IMR-90 (cell line): ENCODE results near the gene KAZALD1. TPM values are rescaled to one million over a fixed set of nuclear protein-coding genes. Genes with fewer than 3 reads are reported as not detected.

Experiments
- ATAC-seq: fragments of 200-7000 bp; cut with Tn5 transposase; 2 replicates; pipeline ENCODE4 v1.9.1; 2020; ENCODE audit warnings: low read depth, mild to moderate bottlenecking, moderate library complexity
- BruUV-seq: library from RNA; stranded (reverse); fragments of 400-500 nt; replicated peaks from 2 replicates; lab custom pipeline; 2021; lab: Mats Ljungman, UMichigan
- CTCF ChIA-PET: fragments of 300-600 bp; formaldehyde crosslinking; extraction: SDS; loops from one replicate; lab custom pipeline; 2021; ENCODE audit warnings: antibody characterized with exemption; lab: Yijun Ruan, JAX
- POLR2A ChIA-PET: fragments of 300-600 bp; sonication (Branson Sonifier 250); formaldehyde crosslinking; loops from one replicate; lab custom pipeline; 2022; ENCODE audit warnings: antibody characterized with exemption; ENCODE audit not compliant: unreplicated experiment; lab: Charles Lee
- DNase-seq: peaks from one replicate; pipeline ENCODE4 v3.0.0; 2013
- H2AFZ ChIP-seq: replicated peaks from 2 replicates; pipeline ENCODE3; 2013; ENCODE audit warnings: low read length, mild to moderate bottlenecking; ENCODE audit not compliant: poor library complexity
- H2AK5ac ChIP-seq: 2 replicates; pipeline ENCODE4 v1.6.1; 2013; ENCODE audit warnings: low read depth, low read length, inconsistent platforms
- H2AK9ac ChIP-seq: replicated peaks from 2 replicates; pipeline ENCODE3; 2013; ENCODE audit warnings: mild to moderate bottlenecking, low read depth, low read length, moderate library complexity; ENCODE audit not compliant: poor library complexity
- H2BK120ac ChIP-seq: 2 replicates; pipeline ENCODE4 v1.6.1; 2013; ENCODE audit warnings: low read depth, low read length, inconsistent platforms
- H2BK15ac ChIP-seq: 3 replicates; pipeline ENCODE4 v1.6.1; 2013; ENCODE audit warnings: low read depth, low read length, inconsistent platforms
- H2BK20ac ChIP-seq: 2 replicates; pipeline ENCODE4 v1.6.1; 2013; ENCODE audit warnings: low read depth, mild to moderate bottlenecking, inconsistent platforms, low read length, moderate library complexity
- H2BK5ac ChIP-seq: 2 replicates; pipeline ENCODE4 v1.6.1; 2013; ENCODE audit warnings: mild to moderate bottlenecking, low read depth, low read length, inconsistent platforms; ENCODE audit not compliant: poor library complexity, severe bottlenecking
- H3K14ac ChIP-seq: replicated peaks from 2 replicates; pipeline ENCODE4 v1.6.1; 2013; ENCODE audit warnings: low read depth, low read length, inconsistent platforms
- H3K18ac ChIP-seq: 2 replicates; pipeline ENCODE4 v1.6.1; 2013; ENCODE audit warnings: low read depth, low read length, control low read depth
- H3K23ac ChIP-seq: 2 replicates; pipeline ENCODE4 v1.6.1; 2013; ENCODE audit warnings: low read depth, low read length, inconsistent platforms
- H3K27ac ChIP-seq: 2 replicates; pipeline ENCODE4 v1.5.1; 2013; ENCODE audit warnings: mild to moderate bottlenecking, control low read depth, low read length; ENCODE audit not compliant: insufficient read depth
- H3K27me3 ChIP-seq: 2 replicates; pipeline ENCODE4 v1.6.1; 2013; ENCODE audit warnings: low read length; ENCODE audit not compliant: control insufficient read depth, insufficient read depth
- H3K36me3 ChIP-seq: 2 replicates; pipeline ENCODE4 v1.6.1; 2013; ENCODE audit warnings: low read length, mixed read lengths; ENCODE audit not compliant: control insufficient read depth, insufficient read depth
- H3K4ac ChIP-seq: 2 replicates; pipeline ENCODE4 v1.6.1; 2013; ENCODE audit warnings: low read depth, low read length, inconsistent platforms
- H3K4me1 ChIP-seq: 2 replicates; pipeline ENCODE4 v1.6.1; 2013; ENCODE audit warnings: low read length, mixed read lengths; ENCODE audit not compliant: control insufficient read depth, insufficient read depth
- H3K4me2 ChIP-seq: 2 replicates; pipeline ENCODE4 v1.6.1; 2013; ENCODE audit warnings: low read depth, mild to moderate bottlenecking, control low read depth, low read length, moderate library complexity
- H3K4me3 ChIP-seq: 2 replicates; pipeline ENCODE4 v1.5.1; 2013; ENCODE audit warnings: low read depth, mild to moderate bottlenecking, control low read depth, low read length, moderate library complexity; ENCODE audit not compliant: insufficient read depth
- H3K56ac ChIP-seq: 2 replicates; pipeline ENCODE4 v1.6.1; 2013; ENCODE audit warnings: low read length, inconsistent platforms; ENCODE audit not compliant: insufficient read depth; ENCODE audit errors: extremely low read depth
- H3K79me1 ChIP-seq, 2 experiments: 2 replicates each; pipeline ENCODE4 v1.6.1; 2013; ENCODE audit warnings: low read length in 2 of 2, inconsistent platforms in 1 of 2, low read depth in 1 of 2
- H3K9ac ChIP-seq: 2 replicates; pipeline ENCODE4 v1.6.1; 2013; ENCODE audit warnings: low read depth, low read length, control low read depth
- H3K9me1 ChIP-seq: 2 replicates; pipeline ENCODE4 v1.6.1; 2013; ENCODE audit warnings: low read length, inconsistent platforms; ENCODE audit not compliant: insufficient read depth
- H3K9me3 ChIP-seq: 2 replicates; pipeline ENCODE4 v1.6.1; 2013; ENCODE audit warnings: low read length; ENCODE audit not compliant: control insufficient read depth, insufficient read depth
- H4K20me1 ChIP-seq: 2 replicates; pipeline ENCODE4 v1.6.1; 2013; ENCODE audit warnings: low read length, inconsistent platforms; ENCODE audit not compliant: insufficient read depth
- H4K5ac ChIP-seq: 2 replicates; pipeline ENCODE4 v1.6.1; 2013; ENCODE audit warnings: mild to moderate bottlenecking, low read depth, low read length, control low read depth
- H4K8ac ChIP-seq, 2 experiments: 2 replicates each; pipeline ENCODE4 v1.6.1; 2013; ENCODE audit warnings: low read depth in 2 of 2, low read length in 2 of 2, control low read depth in 1 of 2, inconsistent platforms in 1 of 2
- H4K91ac ChIP-seq: 2 replicates; pipeline ENCODE4 v1.6.1; 2013; ENCODE audit warnings: low read depth, low read length, inconsistent platforms; ENCODE audit not compliant: insufficient read depth
- BHLHE40 ChIP-seq: fragments of 150-350 bp; IDR thresholded peaks from 2 replicates; pipeline ENCODE4 v1.6.1; 2016; ENCODE audit warnings: mild to moderate bottlenecking, low read depth, low read length
- CEBPB ChIP-seq: IDR thresholded peaks from 2 replicates; pipeline ENCODE4 v1.6.1; 2012; ENCODE audit warnings: low read depth, low read length, improper control_type of control experiment
- CHD1 ChIP-seq: IDR thresholded peaks from 2 replicates; pipeline ENCODE4 v1.6.1; 2012; ENCODE audit warnings: low read depth, low read length, improper control_type of control experiment
- FOS ChIP-seq: fragments of 150-350 bp; IDR thresholded peaks from 2 replicates; pipeline ENCODE4 v1.6.1; 2016; ENCODE audit warnings: low read depth, low read length
- MAFK ChIP-seq: IDR thresholded peaks from 2 replicates; pipeline ENCODE4 v1.6.1; 2012; ENCODE audit warnings: low read depth, low read length, improper control_type of control experiment
- MAZ ChIP-seq: IDR thresholded peaks from 2 replicates; pipeline ENCODE4 v1.6.1; 2012; ENCODE audit warnings: low read depth, mild to moderate bottlenecking, low read length, improper control_type of control experiment, moderate library complexity, borderline replicate concordance
- MXI1 ChIP-seq: IDR thresholded peaks from 2 replicates; pipeline ENCODE4 v1.6.1; 2012; ENCODE audit warnings: low read depth, mild to moderate bottlenecking, low read length, moderate library complexity, borderline replicate concordance
- POLR2A ChIP-seq: IDR thresholded peaks from 2 replicates; pipeline ENCODE4 v1.6.1; 2012; ENCODE audit warnings: mild to moderate bottlenecking, low read depth, low read length
- RAD21 ChIP-seq: IDR thresholded peaks from 2 replicates; pipeline ENCODE4 v1.6.1; 2012; ENCODE audit warnings: low read length, improper control_type of control experiment
- RCOR1 ChIP-seq: IDR thresholded peaks from 2 replicates; pipeline ENCODE4 v1.6.1; 2012; ENCODE audit warnings: mild to moderate bottlenecking, low read length, improper control_type of control experiment; ENCODE audit not compliant: insufficient replicate concordance
- RFX5 ChIP-seq: IDR thresholded peaks from 2 replicates; pipeline ENCODE4 v1.8.0; 2012; ENCODE audit warnings: low read depth, mild to moderate bottlenecking, low read length, moderate library complexity
- SMC3 ChIP-seq: fragments of 150-350 bp; IDR thresholded peaks from 2 replicates; pipeline ENCODE4 v1.6.1; 2016; ENCODE audit warnings: low read depth, mild to moderate bottlenecking, antibody characterized with exemption, low read length, moderate library complexity
- WGBS, 2 experiments: methylation state at CpG; one replicate each; pipeline versions ENCODE4 v1.1.5 to v1.1.7; 2013; ENCODE audit warnings: missing lambda C conversion rate in 2 of 2; ENCODE audit not compliant: insufficient read length in 1 of 2; ENCODE audit errors: extremely low coverage in 2 of 2; 5-methylcytosine and 5-hydroxymethylcytosine counted together
- dilution Hi-C: fragments of 300-500 bp; cut with HindIII; formaldehyde crosslinking; loops from one replicate; pipeline ENCODE4 v1.14.3; 2018; ENCODE audit warnings: low sequenced_read_pairs; ENCODE audit not compliant: unreplicated experiment
- in situ Hi-C: fragments of 300-500 bp; cut with MboI; formaldehyde crosslinking; loops from 3 replicates; pipeline ENCODE4 v1.14.3; 2019; ENCODE audit warnings: low sequenced_read_pairs, inconsistent platforms, mixed read lengths
- intact Hi-C: fragments of 100-400 bp; cut with micrococcal nuclease; formaldehyde crosslinking; loops from 2 replicates; pipeline ENCODE4 v1.10.0; 2022
- polyA plus RNA-seq, 3 experiments: library from polyadenylated mRNA; depleted of rRNA; stranded (reverse); fragments of >200 nt; gene quantifications; 2 replicates each; pipeline ENCODE4 v1.2.3, GENCODE V29; 2012; ENCODE audit warnings: low replicate concordance in 1 of 3
- total RNA-seq: library from RNA; depleted of rRNA; stranded (reverse); fragments of >200 nt; gene quantifications from 2 replicates; pipeline ENCODE4 v1.2.3, GENCODE V29; 2012
- TF ChIP-seq, protein P1 (sequence below): fragments of 150-350 bp; IDR thresholded peaks from 2 replicates; pipeline ENCODE4 v1.6.1; 2016; ENCODE audit warnings: low read depth, mild to moderate bottlenecking, low read length, moderate library complexity, borderline replicate concordance
- TF ChIP-seq, protein P2 (sequence below): fragments of 150-350 bp; IDR thresholded peaks from 2 replicates; pipeline ENCODE4 v1.6.1; 2017; ENCODE audit warnings: mild to moderate bottlenecking, antibody characterized with exemption, low read length, low read depth

Gene KAZALD1
- total and polyA plus RNA-seq, 2 of the 4 experiments (the other 2 are of a cell fraction) = 9.1 to 18.6 TPM

DNA sequence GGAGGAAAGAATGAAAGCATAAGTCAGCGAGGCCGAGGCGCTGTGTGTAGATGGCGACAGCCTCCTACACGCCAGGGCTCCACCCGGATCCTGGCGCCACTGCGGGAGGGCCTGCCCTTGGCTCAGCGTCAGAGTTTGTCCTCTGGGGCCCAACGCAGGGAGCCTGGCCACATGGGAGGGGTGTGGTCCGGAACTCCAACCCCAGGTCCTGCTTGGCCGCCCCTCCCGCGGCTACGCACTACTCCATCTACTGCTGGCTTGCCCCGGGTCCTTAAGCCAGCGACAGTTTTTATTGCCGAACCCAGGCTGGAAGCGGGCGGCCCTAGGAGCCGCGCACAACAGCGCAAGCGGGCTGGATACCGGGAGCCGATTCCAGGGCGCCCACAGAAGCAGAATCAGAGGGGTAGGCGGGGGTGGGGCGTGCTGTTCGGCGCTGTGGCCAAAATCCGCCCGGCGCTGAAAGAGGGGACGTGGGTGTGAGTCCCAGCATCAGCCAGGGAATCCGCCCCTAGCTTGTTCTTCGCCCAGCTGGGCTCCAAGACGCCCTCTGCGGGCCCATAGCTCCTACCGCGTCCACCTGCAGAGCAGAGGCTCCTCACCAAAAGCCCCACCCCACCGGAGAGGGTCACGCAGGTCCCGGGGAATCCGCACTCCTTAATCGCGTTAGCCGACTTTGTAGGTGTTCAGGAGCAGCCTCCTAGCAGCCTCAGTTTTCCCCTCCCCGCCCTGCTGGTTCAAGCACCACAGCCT is 4.5 kb downstream of the KAZALD1 start:
- H3K23ac ChIP-seq = peak overlapping the region; percentile 37
- H2BK20ac ChIP-seq = 0 out of 2 replicates have a peak overlapping the region, but pooled peaks have one; percentile 49
- H4K5ac ChIP-seq = peak overlapping the region; percentile 37; the same call in 1 of the 2 replicates
- H2BK120ac ChIP-seq = peak overlapping the region; percentile 52
- peak overlapping the region; percentile 58 for H2BK5ac ChIP-seq
- ChIA-PET POLR2A (interaction anchor here (0.6 kb wide), 1 partner anchor 1143 kb away, joined by 5 read pairs; no protein-coding TSS in a partner anchor), CTCF (interaction anchor here (0.5 to 1.7 kb wide), 6 partner anchors 9 to 25 kb away, joined by 3 to 9 read pairs (median 5); no protein-coding TSS in a partner anchor)
- peak overlapping the region; percentile 98 for H3K4me2 ChIP-seq
- peak overlapping the region; percentile 60 for H3K14ac ChIP-seq
- intact Hi-C loops = loop anchor here (2.0 to 5.0 kb wide), 2 partner anchors 34 to 48 kb away; partner anchors contain the start of genes PDZD7 and SFXN3
- H3K9ac ChIP-seq = peak overlapping the region; percentile 28
- H3K9me3 ChIP-seq = no peaks in the 10 kb centered on the region
- WGBS, 2 experiments = 0% methylated on average over 14 of the region's 49 CpGs; no CpG with 5 or more reads in 1 of the 2 experiments
- H3K4ac ChIP-seq = peak overlapping the region; percentile 78
- ATAC-seq = peak; percentile 48
- peak overlapping the region; percentile 28 to 85 for H4K8ac ChIP-seq
- no peak overlapping the region for H3K18ac ChIP-seq
- H4K20me1 ChIP-seq = no peaks in the 10 kb centered on the region; the same call in 1 of the 2 replicates
- H3K27ac ChIP-seq = peak overlapping the region; percentile 33; the same call in 1 of the 2 replicates
- no TSS peak for BruUV-seq
- in situ Hi-C loops = no loop called here
- peak overlapping the region; percentile 47 for H3K4me3 ChIP-seq
- peak overlapping the region; percentile 41; the same call in 1 of the 3 replicates for H2BK15ac ChIP-seq
- H3K9me1 ChIP-seq = peaks cover 8% of the 10 kb centered on the region
- H3K4me1 ChIP-seq = peaks cover 22% of the 10 kb centered on the region
- H3K56ac ChIP-seq = peak overlapping the region; percentile 51; the same call in 1 of the 2 replicates
- dilution Hi-C loops = no loop called here
- H2AK9ac ChIP-seq = peak overlapping the region; percentile 89
- peaks cover 0 to 22% of the 10 kb centered on the region in 2 experiments; a peak in 3 of 4 replicates for H3K79me1 ChIP-seq
- H3K27me3 ChIP-seq = no peaks in the 10 kb centered on the region
- peak overlapping the region; percentile 93 for H2AFZ ChIP-seq
- H3K36me3 ChIP-seq = no peaks in the 10 kb centered on the region
- H4K91ac ChIP-seq = peak overlapping the region; percentile 57
- peak; percentile 57 for DNase-seq
- H2AK5ac ChIP-seq = 0 out of 2 replicates have a peak overlapping the region, but pooled peaks have one; percentile 42
- no peak for TF ChIP-seq BHLHE40
- TF ChIP-seq, protein P1, sequence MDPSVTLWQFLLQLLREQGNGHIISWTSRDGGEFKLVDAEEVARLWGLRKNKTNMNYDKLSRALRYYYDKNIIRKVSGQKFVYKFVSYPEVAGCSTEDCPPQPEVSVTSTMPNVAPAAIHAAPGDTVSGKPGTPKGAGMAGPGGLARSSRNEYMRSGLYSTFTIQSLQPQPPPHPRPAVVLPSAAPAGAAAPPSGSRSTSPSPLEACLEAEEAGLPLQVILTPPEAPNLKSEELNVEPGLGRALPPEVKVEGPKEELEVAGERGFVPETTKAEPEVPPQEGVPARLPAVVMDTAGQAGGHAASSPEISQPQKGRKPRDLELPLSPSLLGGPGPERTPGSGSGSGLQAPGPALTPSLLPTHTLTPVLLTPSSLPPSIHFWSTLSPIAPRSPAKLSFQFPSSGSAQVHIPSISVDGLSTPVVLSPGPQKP = no peak
- no peak for TF ChIP-seq FOS
- no peak for TF ChIP-seq MAFK
- TF ChIP-seq, protein P2, sequence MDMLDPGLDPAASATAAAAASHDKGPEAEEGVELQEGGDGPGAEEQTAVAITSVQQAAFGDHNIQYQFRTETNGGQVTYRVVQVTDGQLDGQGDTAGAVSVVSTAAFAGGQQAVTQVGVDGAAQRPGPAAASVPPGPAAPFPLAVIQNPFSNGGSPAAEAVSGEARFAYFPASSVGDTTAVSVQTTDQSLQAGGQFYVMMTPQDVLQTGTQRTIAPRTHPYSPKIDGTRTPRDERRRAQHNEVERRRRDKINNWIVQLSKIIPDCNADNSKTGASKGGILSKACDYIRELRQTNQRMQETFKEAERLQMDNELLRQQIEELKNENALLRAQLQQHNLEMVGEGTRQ = no peak
- TF ChIP-seq RAD21 = peak; percentile 50
- no peak for TF ChIP-seq RFX5
- TF ChIP-seq RCOR1 = no peak
- peak; percentile 5; the same call in 1 of the 2 replicates for TF ChIP-seq MAZ
- TF ChIP-seq MXI1 = 0 out of 2 replicates have a peak, but pooled peaks have one; percentile 39
- no peak for TF ChIP-seq CEBPB
- no peak for TF ChIP-seq POLR2A
- no peak for TF ChIP-seq CHD1
- TF ChIP-seq SMC3 = peak; percentile 52
